Activated CD8-positive, alpha-beta memory T cell treated with anti-CD3 and anti-CD28 coated beads for 1 hour (primary cell): ENCODE results near the gene GSTM3.
"Not testable (repeated sequence)": the region's sequence is repeated elsewhere in the genome, so short reads cannot be mapped to it uniquely, and the experiment has no call there.

Experiments
- DNase-seq, 2 donors: peaks; one replicate each; pipeline ENCODE4 v3.0.0-alpha.2; 2020; ENCODE audit warnings: low read depth in 1 of 2; ENCODE audit errors: extremely low read depth in 1 of 2

GSTM3 gene

DNA sequence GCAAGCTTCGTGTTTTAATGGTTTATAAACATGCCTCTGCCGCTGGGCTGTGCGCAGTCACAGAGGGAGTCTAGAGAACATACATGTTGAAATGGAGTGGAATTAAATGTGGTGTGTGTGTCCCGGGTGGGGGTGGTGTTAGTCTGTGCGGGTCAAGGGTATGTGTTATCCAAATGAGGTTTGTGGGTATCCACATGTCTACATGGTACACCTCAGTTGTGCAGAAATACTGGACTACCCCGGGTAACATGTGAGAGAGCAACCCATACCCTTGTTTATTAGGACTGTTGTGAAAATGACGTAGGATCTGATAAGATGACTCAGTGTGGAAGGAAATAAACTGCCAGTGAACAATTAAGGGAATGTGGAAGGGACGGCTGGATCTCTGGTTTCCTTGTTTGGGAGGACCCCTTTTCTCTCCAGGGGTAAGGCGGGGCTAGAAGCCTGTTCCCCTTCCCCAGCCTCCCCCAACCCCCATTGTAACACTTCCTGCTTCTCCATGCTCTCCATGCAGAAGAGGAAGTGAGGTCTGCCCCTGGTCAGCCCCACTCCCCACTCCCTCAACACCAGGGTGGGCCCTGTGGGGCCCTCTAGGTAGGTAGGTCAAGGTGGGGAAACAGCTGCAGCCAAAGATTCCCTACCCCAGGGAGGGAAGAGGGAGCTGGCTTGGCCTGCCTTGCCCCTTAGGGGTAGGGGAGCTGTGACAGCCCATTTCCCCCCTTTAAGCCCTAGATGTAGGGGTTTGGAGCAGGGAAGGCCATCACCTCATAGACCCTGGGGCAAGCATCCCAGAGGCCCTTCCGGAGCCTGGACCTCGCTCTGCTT is 22.2 kb upstream of the GSTM3 start:
- no peak for DNase-seq

DNA sequence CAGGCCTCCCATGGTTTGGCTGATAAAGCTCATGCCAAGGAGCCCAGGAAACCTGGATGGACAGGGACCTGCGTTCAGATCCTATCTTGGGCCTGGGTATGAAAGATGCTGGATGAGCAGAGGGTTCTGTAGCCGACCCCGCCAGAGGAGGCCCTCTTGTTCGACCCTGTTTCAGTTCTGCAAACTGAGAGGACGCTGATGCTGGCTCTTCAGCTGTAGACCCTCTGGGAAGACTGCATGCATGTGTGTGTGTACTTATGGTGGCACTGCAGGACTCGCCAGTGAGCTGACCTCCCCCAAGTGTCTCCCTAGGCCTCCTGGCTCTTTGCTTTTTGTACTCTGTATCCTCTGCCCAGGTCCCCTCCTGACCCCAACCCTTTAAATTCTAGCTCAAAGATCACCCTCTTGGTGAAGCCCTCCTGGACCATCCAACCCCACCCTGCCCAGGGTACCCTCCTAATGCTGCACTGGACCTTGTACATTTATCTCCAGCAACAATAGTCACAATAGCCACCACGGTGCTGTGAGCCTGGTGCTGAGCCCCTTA is 21.3 kb upstream of the GSTM3 start:
- no peak for DNase-seq

DNA sequence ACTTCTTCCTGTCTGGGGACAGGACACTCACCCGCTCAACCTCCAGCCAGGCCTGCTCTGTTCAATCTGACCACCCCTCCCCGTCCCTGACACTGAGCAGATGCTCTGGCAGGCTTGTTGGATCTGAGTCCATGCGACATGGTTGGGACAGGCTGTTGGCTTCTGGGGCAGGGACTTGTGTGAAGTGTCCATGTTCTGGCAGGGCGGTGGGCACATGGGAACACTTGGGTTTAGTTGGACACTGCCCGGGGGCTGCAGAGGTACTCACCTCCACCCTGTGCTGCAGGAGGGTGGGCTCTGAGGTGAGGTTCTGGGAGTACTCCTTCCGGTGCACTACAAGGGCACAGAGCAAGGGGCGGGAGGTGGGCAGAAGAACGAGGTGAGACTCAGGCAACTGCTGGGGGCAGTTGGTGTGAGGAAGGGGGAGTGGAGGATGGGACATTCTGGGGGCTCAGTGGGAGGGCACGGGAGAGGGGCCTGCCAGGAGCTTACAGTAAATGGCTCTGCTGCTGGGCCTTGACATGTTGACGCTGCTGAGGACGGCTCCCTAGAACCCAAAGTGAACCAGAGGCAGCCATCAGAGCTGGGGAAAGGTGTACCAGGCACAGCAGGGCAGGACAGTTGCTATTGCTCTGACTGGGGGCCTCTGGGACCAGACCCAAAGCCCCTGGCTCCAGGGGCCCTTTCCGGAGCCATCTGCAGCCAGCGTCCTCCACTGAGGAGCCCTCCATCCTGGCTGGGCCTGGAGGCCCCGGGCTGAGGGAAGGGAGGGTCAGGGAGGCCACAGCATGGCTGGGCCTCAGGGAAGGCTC is 20.6 kb upstream of the GSTM3 start:
- no peak for DNase-seq

DNA sequence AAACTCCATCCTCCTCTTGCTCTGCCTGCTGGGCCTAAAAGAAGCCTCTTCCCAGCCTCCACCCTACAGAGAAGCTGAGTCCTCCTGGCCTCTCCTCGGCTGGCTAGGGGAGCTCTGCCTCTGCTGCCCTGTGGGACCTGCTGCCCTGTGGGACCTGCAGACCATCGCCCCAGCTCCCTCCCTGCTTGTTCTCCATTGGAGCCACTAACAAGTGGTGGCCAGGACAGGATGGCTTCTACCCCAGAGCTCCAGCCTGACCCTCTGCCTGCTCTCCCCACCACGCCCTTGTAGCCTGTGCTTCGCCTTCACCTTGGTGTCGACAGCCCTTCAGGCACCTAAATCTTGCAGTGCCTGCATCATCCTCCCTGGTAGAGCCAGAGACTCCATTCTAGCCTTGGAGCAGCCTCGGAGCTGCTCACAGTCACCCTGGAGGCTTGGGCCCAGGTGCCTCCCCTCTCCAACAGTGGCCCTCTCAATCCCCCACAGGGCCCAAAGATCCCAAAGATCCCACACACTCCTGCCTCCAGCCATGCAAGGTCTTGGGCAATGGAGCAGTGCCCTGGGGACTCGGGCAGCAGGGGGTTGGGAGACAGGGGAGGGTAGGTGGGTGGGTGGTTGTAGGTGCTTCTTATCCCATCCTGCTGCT is 19.9 kb upstream of the GSTM3 start:
- DNase-seq, result no peak

DNA sequence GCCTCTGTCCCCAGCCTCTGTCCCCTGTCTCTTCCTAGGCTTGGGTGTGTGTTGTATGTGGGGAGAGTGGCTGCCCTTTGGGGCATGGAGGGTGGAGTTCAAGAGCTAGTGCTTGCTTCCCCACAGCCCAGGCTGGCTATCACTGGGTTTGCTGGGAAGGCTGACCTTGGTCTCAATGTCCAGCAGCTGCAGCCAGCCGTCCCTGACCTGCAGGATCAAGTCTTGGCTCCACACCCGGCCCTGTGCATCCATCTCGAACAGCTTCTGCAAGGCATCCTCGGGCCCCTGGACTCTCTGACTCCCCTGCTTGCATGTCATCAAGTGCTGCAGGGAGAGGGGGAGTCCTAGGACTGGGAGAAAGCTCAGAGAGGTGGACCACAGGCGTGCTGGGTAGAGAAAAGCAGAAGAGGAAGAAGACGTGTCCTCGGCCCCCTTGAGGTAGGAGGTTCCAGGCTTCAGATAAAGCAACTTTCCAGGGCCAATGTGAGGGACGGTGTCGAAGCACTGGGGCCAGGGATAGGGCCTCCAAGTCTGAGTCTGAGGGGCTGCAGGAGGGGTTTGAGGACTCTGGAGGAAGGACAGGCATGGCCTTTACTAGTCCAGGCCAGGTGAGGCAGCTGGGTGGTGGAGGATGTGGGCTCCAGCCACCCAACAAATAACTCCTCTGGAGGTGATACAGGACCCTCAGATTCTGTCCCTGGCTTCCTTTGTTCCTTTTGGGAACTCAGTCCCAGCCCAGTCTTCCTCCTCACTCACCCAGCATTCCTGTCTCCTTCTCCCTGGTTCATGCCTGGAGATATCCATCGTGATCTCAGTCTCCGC is 18.9 kb upstream of the GSTM3 start:
- DNase-seq, result no peak

DNA sequence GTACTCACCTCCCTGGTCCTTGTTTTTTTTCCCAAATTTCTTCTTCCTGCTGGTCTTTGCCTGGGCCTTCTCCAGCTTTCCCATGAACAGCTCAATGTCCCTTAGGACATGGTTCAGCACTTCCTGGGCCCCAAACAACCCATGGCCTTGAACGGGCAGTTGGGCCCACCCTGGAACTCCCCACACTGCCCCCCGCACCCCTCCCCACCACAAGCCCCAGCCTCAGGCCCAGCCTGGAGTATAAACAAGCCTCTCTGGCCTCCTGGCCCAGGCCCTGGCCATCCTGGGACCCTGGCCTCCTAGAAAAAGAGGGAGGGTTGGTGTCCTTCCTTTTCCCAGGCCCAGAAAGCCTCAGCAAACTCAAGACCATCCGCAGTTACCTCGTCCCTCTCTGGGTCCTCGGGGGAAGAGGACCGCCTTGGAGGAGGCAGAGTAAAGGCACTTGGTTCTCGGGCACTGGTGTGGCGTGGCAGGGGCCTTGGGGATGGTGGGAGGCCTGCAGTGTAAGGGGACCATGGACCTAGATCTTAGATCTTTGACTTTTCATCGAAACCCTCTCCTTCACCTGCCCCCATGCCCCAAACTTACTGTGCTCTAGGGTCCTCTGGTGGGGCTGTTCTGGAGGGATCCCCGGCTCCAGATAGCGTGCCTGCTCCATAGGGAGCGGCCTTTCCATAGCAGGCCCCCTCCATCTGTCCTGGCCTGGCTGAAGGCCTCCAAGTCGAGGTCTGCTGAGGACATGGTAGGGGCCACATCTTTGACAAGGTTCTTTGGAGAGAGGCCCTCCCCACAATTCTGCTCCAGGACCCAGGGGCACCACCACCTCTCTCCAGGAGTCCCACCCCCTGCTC is 17.3 kb upstream of the GSTM3 start:
- DNase-seq, result no peak

DNA sequence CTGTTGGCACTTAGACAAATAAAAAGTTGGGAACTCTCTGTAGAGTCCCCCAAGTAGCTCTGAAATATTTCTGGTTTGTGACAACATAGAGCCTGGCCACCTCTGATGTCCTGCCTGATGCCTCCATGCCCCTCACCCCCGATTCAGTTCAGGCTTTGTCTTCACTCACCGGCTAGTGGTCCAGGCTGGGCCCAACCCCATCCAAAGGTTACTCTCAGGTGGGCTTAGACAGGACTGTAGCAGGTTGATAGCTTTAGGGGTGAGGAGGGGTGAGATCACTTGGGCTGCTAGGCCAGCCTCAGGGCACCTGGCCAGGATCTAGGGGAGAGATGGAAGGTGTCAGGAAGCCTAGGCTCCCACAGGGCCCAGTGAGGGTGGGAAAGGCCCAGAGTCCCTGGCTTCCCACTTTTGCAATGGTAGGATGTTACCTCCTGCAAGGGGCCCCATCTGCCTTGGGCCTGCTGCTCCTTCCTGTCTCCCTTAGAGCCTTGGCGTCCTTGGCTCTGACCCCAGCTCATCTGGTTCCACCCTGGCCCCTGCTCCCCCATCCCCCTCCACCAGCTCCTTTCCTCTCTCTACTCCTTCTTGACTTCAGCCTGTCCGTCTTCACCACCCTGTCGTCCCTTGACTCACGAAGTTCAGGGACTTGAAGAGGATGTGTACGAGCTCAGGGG is 16.1 kb upstream of the GSTM3 start:
- DNase-seq, result no peak

DNA sequence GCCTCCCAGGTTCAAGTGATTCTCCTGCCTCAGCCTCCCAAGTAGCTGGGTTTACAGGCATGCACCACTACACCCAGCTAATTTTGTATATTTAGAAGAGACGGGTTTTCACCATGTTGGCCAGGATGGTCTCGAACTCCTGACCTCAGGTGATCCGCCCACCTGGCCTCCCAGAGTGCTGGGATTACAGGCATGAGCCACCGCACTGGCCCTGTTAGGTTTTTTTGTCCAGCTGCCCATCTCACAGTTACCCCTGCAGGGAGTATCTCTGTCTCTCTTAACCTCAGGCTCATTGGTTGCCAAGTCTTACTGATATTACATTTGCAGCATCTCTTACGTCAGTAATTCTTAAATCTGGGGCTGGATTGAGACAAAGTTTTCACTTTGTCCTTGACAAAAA is 15.5 kb upstream of the GSTM3 start:
- not testable (repeated sequence) for DNase-seq

DNA sequence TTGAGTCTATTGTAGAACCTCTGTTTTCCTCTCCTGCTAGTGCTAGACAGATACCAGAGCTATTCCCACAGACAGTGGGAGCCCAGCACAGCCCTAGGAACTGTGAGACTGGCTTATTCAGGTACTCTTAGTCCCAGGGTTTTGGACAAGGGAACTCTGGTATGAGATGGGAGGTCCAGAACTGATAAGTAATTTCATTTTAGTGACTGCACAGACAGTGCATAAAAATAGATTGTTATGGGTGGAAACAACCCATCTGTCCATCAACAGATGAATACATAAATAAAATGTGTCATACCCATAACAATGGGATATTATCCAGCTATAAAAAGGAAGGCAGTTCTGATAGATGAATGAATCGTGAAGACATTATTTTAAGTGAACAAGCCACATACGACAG is 13.9 kb upstream of the GSTM3 start:
- DNase-seq, result no peak

DNA sequence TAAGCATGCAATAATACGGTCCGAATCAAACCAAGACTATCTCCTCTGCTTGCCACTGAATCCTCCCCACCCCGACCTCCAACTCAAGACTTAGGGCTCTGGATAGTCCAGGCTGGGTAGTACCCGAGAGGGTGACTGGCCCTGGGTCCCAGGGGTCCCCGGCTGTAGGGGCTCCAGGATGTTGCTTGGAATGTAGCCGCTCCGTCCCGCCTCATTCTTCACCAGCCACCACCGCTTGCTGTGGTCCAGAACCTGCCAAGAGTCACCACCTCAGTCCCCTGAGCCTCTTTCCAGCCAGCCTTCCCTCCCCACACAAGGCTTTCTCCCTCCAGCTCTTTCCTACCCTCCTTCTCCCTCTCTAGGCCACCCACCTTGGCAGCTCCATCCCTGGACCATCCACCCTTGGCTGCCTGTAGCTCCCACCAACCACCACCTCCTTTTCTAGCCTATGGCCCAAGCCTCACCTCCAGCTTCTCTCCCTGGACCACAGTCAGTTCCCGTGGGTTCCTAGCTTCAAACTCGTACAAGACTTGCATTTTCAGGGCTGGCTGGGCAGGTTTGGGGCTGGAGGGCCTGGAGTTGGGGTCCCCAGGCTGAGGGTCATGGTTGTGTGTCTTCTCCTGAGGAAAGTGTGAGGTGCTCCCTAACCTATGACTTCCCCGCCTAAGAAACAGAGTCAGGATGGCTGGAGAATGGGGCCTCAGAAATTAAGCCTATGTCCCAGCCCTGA is 10.9 kb upstream of the GSTM3 start:
- DNase-seq, result no peak

DNA sequence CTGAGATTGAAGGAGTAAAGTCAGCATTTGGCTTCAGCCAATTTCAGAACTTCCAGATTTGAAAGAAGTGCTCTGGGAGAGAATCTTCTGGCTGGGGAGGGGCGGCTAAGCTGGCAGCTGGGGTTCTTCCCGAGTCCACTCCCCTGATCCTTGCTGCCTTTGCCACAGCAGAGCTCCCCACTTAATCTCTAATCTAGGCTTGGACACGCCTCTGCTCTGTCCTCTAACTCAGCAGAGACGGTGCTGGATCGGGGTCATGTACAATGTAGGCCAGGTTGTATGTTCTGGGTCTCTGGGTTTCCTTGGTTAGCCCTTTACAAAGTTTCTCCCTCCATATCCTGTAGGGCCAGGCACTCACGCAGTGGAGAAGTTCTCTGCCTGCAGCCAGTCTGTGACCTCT is 10.1 kb upstream of the GSTM3 start:
- no peak for DNase-seq

DNA sequence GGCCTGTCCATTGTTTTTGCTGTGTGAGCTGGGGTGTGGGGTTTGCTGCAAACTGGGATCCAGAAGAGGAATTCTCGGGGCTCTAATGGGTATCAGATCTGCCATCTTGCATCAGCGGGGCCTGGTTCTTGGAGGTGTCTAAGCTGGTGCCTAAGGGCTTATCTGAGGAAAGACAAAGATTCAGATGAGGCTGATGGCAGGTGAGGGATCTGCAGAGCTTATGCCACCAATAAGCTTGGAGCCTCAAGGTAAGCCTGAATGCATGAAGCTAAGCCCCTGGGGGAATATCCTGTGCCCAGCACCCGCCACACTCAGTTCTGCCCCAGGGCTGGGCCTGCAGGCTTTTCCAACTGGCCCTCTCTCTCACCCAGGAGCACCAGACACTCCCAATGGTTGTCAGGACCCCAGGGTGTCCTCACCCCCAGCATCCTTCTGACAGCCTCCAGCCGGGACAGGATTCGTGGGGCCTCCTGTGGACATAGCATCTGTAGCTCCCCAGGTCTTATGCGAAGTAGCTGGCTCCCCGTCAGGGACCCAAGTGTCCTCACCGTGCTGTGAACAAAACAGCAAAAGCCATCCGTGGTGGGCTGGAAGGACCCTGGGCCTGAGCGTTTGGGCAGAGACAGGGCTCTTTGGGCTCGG is 9.5 kb upstream of the GSTM3 start:
- no peak for DNase-seq

DNA sequence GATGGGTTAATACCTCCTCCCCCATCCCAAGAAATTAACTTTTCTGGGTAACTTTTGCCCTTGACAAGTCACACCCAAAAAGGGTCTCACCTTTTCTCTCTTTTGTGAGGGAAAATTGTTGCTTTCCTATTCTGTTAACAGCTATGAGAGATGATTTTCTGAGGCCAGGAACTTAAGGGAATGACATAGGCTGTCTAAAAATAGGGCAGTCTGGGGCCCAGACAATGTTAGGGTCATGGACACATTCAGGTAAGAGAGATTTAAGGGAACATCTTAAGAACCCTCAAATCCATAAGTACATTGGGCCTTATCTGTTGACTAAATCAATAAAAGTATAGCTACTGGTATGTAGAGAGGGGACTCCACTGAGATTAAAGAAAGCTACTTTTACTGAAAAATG is 8.4 kb upstream of the GSTM3 start:
- no peak for DNase-seq

DNA sequence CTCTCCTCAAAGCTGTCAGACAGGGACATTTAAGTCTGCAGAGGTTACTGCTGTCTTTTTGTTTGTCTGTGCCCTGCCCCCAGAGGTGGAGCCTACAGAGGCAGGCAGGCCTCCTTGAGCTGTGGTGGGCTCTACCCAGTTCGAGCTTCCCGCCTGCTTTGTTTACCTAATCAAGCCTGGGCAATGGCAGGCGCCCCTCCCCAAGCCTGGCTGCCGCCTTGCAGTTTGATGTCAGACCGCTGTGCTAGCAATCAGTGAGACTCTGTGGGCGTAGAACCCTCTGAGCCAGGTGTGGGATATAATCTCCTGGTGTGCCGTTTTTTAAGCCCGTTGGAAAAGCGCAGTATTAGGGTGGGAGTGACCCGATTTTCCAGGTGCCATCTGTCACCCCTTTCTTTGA is 7.5 kb upstream of the GSTM3 start:
- DNase-seq, result not testable (repeated sequence)

DNA sequence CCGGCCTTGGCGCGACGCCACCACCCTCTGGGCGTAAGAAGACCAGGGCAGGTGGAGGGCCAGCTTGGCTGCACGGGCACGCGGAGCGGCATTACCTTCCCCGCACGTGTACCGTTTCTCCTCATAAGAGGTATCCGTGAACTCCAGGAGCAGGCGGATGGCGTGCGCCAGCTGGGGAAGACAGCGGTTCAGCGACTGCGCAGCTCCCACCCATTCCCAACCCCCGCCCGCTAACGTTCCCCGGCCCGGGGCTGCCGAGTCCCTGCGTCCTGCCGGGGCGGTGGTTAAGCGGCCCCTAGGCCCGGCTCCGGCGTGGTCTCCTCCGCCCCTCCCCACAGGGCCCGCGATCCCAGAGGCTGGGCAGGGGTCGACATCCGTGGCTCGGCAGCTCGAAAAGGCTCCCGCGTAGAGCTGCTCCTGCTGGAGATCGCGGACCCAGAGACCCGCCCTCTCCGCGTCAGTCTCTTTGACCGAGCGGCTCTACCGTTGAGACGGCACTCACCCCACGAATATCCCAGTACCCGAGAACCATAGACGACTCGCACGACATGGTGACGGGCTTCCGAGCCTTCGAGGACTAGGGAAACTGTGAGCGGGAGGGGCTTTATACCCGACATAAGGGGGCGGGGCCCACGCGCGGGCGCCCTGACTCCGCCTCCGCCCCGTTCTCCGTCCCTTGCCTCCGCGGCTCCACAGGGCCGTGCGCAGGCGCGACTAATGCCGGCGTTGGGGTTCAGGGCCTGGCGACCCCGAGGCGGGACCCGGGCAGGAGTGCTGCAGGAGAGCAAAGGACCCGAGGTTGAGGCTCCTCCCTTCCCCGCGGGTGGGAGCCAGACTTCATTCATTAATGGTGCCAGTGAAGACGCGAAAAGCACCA is 862 bp downstream of the GSTM3 start:
- DNase-seq, result peak; percentile 62 to 74

DNA sequence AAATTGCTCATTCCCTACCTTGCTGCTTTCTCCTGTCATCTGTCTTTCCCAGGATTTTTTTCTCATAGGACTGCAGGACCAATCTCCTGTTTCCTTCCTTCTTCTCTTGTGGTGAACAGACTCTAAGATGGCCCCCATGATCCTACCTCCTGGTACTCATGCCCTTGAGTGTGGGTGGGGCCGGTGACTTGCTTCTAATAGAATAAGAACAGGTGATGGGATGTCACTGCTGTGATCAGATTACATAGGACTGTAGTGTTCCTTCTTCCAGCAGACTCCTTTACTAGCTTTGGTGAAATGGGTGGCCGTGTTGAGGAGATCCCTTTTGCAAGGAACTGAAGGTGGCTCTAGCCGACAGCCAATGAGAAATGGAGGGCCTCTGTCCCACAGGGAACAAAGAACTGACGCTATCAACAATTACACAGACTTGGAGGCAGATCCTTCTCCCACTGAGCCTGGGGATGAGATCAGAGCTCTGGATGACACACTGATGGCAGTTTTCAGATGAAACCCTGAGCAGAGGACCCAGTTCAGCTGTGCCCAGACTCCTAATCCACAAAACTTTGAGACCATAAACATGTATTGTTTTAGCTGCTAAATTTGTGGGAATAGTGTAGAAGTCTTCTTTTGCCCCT is 7.5 kb downstream of the GSTM3 start:
- no peak for DNase-seq
